Esophagus muscularis mucosa (tissue), 4 donors: ENCODE results near the gene COL5A1. TPM values are rescaled to one million over a fixed set of nuclear protein-coding genes. Genes with fewer than 3 reads are reported as not detected.
A peak's percentile ranks its signal among the peaks of the same experiment; 100 is the strongest.
"Not testable (repeated sequence)": the region's sequence is repeated elsewhere in the genome, so short reads cannot be mapped to it uniquely, and the experiment has no call there.

Experiments
- DNase-seq: peaks from one replicate; pipeline ENCODE4 v3.0.0-alpha.2; 2017; ENCODE audit errors: extremely low spot score
- H3K27ac ChIP-seq, 4 donors: fragments of 200-600 bp; sonication (generic); replicated peaks in 1 of 4; 1 replicate in 3 of 4; 2 replicates in 1 of 4; pipeline ENCODE4 v1.5.1; 2016 to 2019; ENCODE audit warnings: mild to moderate bottlenecking in 1 of 4
- H3K27me3 ChIP-seq, 4 donors: fragments of 200-600 bp; sonication (generic); one replicate each; pipeline versions ENCODE4 v1.5.1 to v1.6.0; 2016 to 2019
- H3K36me3 ChIP-seq, 4 donors: fragments of 200-600 bp; sonication (generic); one replicate each; pipeline ENCODE4 v1.5.1; 2016 to 2019
- H3K4me1 ChIP-seq, 4 donors: fragments of 200-600 bp; sonication (generic); one replicate each; pipeline ENCODE4 v1.5.1; 2016 to 2019
- H3K4me3 ChIP-seq, 4 donors: fragments of 200-600 bp; sonication (generic); 1 replicate in 2 of 4; 2 replicates in 2 of 4; pipeline ENCODE4 v1.5.1; 2016 to 2019; ENCODE audit warnings: mild to moderate bottlenecking in 4 of 4, moderate library complexity in 1 of 4
- H3K9me3 ChIP-seq, 4 donors: fragments of 200-600 bp; sonication (generic); 1 replicate in 3 of 4; 2 replicates in 1 of 4; pipeline ENCODE4 v1.5.1; 2016 to 2019
- EP300 ChIP-seq: sonication (generic); formaldehyde crosslinking; IDR thresholded peaks from one replicate; pipeline ENCODE4 v1.6.1; 2017; ENCODE audit warnings: antibody characterized with exemption
- POLR2A ChIP-seq: fragments of 450-650 bp; IDR thresholded peaks from one replicate; pipeline ENCODE4 v1.6.1; 2017; ENCODE audit warnings: antibody characterized with exemption, moderate library complexity, mild to moderate bottlenecking, low read depth
- POLR2AphosphoS5 ChIP-seq, 2 donors: sonication (generic); formaldehyde crosslinking; IDR thresholded peaks; one replicate each; pipeline ENCODE4 v1.6.1; 2017; ENCODE audit warnings: antibody characterized with exemption in 2 of 2
- WGBS: methylation state at CpG from one replicate; pipeline ENCODE4 v1.1.5; 2018; 5-methylcytosine and 5-hydroxymethylcytosine counted together
- intact Hi-C: fragments of 100-400 bp; cut with DNase I; formaldehyde crosslinking; loops from one replicate; pipeline ENCODE4 v1.15.1; 2023
- total RNA-seq, 4 donors: library from RNA; depleted of rRNA; stranded (reverse); fragments of >200 nt; gene quantifications; one replicate each; pipeline versions ENCODE4 v1.1.0 to v1.2.1, GENCODE V29; 2016
- TF ChIP-seq, protein P1 (sequence below), 3 experiments: fragments of 200-600 bp in 2 of 3; fragments of 450-650 bp in 1 of 3; sonication (generic) in 2 of 3; IDR thresholded peaks; one replicate each; pipeline ENCODE4 v1.5.1; 2017 to 2019; ENCODE audit warnings: antibody characterized with exemption in 3 of 3, mild to moderate bottlenecking in 2 of 3, moderate library complexity in 1 of 3

Gene COL5A1
- total RNA-seq, 4 donors from 2014 or later: 36.0 to 89.5 (median 56.4) TPM

DNA sequence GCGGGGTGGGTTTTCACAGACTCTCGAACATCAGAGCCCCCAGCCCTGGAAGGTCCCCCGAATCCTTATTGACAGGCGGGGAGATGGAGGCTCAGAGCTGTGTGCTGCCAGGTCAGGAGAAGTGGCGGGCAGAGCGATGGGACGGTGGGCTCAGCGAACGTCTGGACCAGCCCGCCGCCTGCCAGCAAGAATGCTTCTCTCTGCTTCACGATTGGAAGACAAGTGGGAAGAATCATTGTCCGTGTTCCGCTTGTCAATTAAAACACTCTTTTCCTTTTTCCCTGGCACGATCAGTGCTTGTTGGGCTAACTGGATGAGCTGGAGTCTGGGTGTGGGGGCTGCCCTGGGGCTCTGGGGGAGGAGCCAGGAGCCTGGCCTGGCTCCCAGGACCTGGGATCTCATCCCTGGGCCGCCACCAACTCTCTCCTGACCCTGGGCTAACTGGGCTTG, 1.6 kb downstream of the COL5A1 start:
- no peak for TF ChIP-seq POLR2A
- intact Hi-C loops: loop anchor here (5.0 kb wide), 1 partner anchor 186 kb away; no protein-coding TSS in a partner anchor
- Histone ChIP-seq H3K27me3 (peaks cover 0 to 4% (median 0%) of the 10 kb centered on the region in 4 donors), H3K36me3 (no peaks in the 10 kb centered on the region), H3K9me3 (no peaks in the 10 kb centered on the region), H3K27ac (peak overlapping the region; percentile 96 to 99 (median 98)), H3K4me3 (peak overlapping the region; percentile 87 to 94 (median 89)), H3K4me1 (peaks cover 33 to 76% (median 69%) of the 10 kb centered on the region in 4 donors)
- 40% methylated on average over 11 of the region's 16 CpGs for WGBS
- no peak for DNase-seq

DNA sequence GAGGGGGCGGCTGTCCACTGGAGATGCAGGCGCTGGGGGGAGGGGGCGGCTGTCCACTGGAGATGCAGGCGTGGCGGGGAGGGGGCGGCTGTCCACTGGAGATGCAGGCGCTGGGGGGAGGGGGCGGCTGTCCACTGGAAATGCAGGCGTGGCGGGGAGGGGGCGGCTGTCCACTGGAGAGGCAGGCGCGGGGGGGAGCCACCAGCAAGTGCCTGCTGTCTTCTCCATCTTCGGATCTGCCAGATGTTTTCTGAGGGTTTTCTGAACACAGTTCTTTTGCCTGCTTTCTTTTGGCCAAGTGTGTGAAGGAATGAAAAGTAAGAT, 2.8 kb downstream of the COL5A1 start:
- H3K27me3 ChIP-seq, H3K9me3 ChIP-seq, H3K36me3 ChIP-seq, DNase-seq: not testable (repeated sequence)
- peaks cover 33 to 87% (median 80%) of the 10 kb centered on the region in 4 donors for H3K4me1 ChIP-seq
- H3K4me3 ChIP-seq: peak overlapping the region; percentile 49 to 87 (median 72)
- intact Hi-C loops: loop anchor here (2.0 to 5.0 kb wide), 2 partner anchors 16 to 187 kb away; no protein-coding TSS in a partner anchor
- H3K27ac ChIP-seq: peak overlapping the region; percentile 96 to 99 (median 98)
- WGBS: 61% methylated on average over 7 of the region's 14 CpGs

DNA sequence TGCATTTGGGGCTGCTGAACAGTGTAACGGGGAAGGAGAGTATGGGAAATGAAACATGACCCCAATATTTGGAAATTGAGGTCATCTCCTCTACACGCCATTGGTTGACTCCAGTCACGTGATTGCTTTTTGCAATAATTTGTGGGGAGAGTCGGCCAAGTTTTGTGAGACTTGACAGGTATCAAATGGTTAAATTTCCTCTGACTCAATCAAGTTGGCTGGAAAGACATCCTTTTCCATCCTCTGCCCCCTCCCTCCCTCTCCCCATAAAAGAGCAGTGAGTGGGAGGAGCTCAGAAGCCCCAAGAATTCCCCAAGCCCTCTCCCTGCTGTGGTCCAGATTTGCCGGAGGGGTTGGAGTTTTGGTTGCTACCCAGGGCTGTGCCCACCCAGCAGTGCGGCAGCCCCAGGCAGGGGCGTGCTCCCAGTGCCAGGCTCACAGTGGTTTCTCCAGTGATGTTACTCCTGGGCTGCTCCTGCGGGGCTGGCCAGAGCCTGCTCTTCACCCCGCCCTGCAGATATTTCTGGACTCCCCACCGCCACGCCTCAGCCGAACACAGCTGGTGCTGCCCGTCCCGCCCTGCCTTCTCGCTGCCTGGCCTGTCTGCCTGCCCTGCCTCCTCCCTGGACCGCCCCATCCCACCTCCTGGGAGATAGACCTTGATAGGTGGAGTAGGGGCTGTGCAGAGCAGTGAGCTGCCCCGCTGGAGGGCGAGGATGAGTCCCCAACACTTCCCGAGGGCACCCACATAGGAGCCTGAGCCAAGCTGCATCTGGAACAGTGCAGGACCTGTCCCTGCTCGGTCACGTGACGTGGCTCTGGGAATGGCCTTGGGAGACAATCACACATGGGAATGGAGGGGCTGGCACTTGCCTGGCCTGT, 3.4 kb downstream of the COL5A1 start:
- TF ChIP-seq POLR2A (no peak), EP300 (no peak), POLR2AphosphoS5 (IDR thresholded peaks at IDR 0.05) (peak; percentile 25 to 80)
- TF ChIP-seq, protein P1, sequence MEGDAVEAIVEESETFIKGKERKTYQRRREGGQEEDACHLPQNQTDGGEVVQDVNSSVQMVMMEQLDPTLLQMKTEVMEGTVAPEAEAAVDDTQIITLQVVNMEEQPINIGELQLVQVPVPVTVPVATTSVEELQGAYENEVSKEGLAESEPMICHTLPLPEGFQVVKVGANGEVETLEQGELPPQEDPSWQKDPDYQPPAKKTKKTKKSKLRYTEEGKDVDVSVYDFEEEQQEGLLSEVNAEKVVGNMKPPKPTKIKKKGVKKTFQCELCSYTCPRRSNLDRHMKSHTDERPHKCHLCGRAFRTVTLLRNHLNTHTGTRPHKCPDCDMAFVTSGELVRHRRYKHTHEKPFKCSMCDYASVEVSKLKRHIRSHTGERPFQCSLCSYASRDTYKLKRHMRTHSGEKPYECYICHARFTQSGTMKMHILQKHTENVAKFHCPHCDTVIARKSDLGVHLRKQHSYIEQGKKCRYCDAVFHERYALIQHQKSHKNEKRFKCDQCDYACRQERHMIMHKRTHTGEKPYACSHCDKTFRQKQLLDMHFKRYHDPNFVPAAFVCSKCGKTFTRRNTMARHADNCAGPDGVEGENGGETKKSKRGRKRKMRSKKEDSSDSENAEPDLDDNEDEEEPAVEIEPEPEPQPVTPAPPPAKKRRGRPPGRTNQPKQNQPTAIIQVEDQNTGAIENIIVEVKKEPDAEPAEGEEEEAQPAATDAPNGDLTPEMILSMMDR (IDR thresholded peaks at IDR 0.05): no peak
- DNase-seq: peak; percentile 96
- peaks cover 0 to 4% (median 0%) of the 10 kb centered on the region in 4 donors for H3K27me3 ChIP-seq
- WGBS: 8% methylated on average over 10 of the region's 22 CpGs
- intact Hi-C loops: loop anchor here (2.0 to 5.0 kb wide), 2 partner anchors 16 to 188 kb away; no protein-coding TSS in a partner anchor
- no peaks in the 10 kb centered on the region for H3K9me3 ChIP-seq
- H3K27ac ChIP-seq: peak overlapping the region; percentile 96 to 99 (median 98)
- H3K4me1 ChIP-seq: peaks cover 33 to 91% (median 84%) of the 10 kb centered on the region in 4 donors
- H3K36me3 ChIP-seq: no peaks in the 10 kb centered on the region
- peak overlapping the region; percentile 49 to 87 (median 72) for H3K4me3 ChIP-seq

GRCh38 chr9:134645607-134646365, 4.2 kb downstream of the COL5A1 start:
- 40% methylated on average over 9 of the region's 9 CpGs for WGBS

DNA sequence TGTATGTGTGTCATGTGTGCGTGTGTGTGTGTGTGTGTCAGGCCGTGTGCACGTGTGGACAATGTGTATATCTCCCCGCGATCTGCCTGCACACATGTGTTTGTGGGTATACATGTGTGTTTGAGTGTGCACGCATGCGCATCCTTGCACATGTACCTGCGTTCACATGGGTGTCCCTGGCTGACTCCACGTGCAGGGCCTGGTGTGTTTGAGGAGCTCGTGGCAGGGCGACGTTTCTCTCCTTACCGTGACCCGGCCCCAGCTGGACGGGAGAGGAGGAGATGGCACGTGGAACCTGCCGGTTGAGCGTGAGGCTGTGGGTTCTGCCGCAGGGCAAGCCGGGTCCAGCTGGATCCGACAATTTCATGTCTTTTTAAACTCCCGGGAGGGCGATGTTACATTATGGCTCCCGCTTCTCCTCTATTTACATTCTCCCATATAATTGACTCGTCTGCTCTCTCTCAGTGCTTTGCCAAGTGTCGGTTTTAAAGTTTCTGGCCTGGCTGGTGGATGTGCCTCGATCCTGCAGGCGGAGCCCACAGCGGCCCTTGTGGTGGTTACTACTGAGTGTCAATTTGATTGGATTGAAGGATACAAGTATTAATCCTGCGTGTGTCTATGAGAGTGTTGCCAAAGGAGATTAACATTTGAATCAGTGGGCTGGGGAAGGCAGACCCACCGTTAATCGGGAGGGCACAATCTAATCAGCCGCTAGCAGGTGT, 5.9 kb downstream of the COL5A1 start:
- DNase-seq: no peak
- TF ChIP-seq, protein P1 (IDR thresholded peaks at IDR 0.05): peak in 1 of 3 experiments; percentile 10
- no peak for TF ChIP-seq POLR2AphosphoS5 (IDR thresholded peaks at IDR 0.05)
- Histone ChIP-seq H3K27ac (peak overlapping the region; percentile 96 to 99 (median 98)), H3K27me3 (no peaks in the 10 kb centered on the region), H3K36me3 (peaks cover 0 to 8% (median 0%) of the 10 kb centered on the region in 4 donors), H3K4me1 (peaks cover 23 to 95% (median 91%) of the 10 kb centered on the region in 4 donors), H3K9me3 (no peaks in the 10 kb centered on the region), H3K4me3 (no peak overlapping the region)
- intact Hi-C loops: no loop called here
- 57% methylated on average over 32 of the region's 33 CpGs for WGBS

More at GRCh38 chr9:134645607-134646365, 4.2 kb downstream of the COL5A1 start:
- intact Hi-C loops: loop anchor here (2.0 kb wide), 1 partner anchor 15 kb away; no protein-coding TSS in a partner anchor
- peaks cover 0 to 5% (median 0%) of the 10 kb centered on the region in 4 donors for H3K36me3 ChIP-seq
- DNase-seq: no peak
- peak overlapping the region; percentile 96 to 99 (median 98) for H3K27ac ChIP-seq
- peaks cover 29 to 94% (median 85%) of the 10 kb centered on the region in 4 donors for H3K4me1 ChIP-seq
- peak overlapping the region; percentile 49 to 87 (median 72) for H3K4me3 ChIP-seq
- TF ChIP-seq, protein P1 (IDR thresholded peaks at IDR 0.05): no peak
- TF ChIP-seq POLR2A: no peak
- no peak for TF ChIP-seq POLR2AphosphoS5 (IDR thresholded peaks at IDR 0.05)
- no peak for TF ChIP-seq EP300
- H3K27me3 ChIP-seq: peaks cover 0 to 4% (median 0%) of the 10 kb centered on the region in 4 donors
- no peaks in the 10 kb centered on the region for H3K9me3 ChIP-seq
